MG63 (cell line): ENCODE results near the gene HSPA4L. TPM values are rescaled to one million over a fixed set of nuclear protein-coding genes. Genes with fewer than 3 reads are reported as not detected.
A peak's percentile ranks its signal among the peaks of the same experiment; 100 is the strongest.

Experiments used
- DNase-seq: peaks from one replicate; pipeline ENCODE4 v3.0.0-alpha.2; 2020
- H3K27me3 ChIP-seq: fragments of 250-450 bp; sonication (Bioruptor Pico); 2 replicates; pipeline ENCODE4 v1.5.1; 2020; ENCODE audit warnings: mild to moderate bottlenecking, moderate library complexity
- H3K36me3 ChIP-seq: fragments of 250-450 bp; sonication (Bioruptor Pico); 2 replicates; pipeline ENCODE4 v1.5.1; 2020; ENCODE audit warnings: mild to moderate bottlenecking, moderate library complexity
- H3K4me3 ChIP-seq: fragments of 250-450 bp; sonication (Bioruptor Pico); 2 replicates; pipeline ENCODE4 v1.5.1; 2020; ENCODE audit warnings: mild to moderate bottlenecking, moderate library complexity
- H3K9me3 ChIP-seq: fragments of 250-450 bp; sonication (Bioruptor Pico); 2 replicates; pipeline ENCODE4 v1.5.1; 2020; ENCODE audit warnings: mild to moderate bottlenecking, moderate library complexity
- total RNA-seq: library from RNA; depleted of rRNA; stranded (reverse); fragments of >200 nt; shearing (Covaris generic); gene quantifications from 2 replicates; pipeline ENCODE4 v1.2.3, GENCODE V29; 2014; ENCODE audit warnings: low replicate concordance; rRNA removed

The HSPA4L gene
- 3.9 and 6.2 TPM in 2 replicates for total RNA-seq

- DNase-seq: peak; percentile 16
- Histone ChIP-seq H3K4me3 (peak within 1 kb of the TSS; percentile 62), H3K36me3 (no peaks in the 10 kb centered on the region), H3K9me3 (no peaks in the 10 kb centered on the region), H3K27me3 (no peaks in the 10 kb centered on the region)
Measured at GRCh38 chr4:127782275-127783025, at the start of gene HSPA4L. Gene HSPA4L, plus strand, starts transcription at chr4:127782322. Its CDS starts 229 bp downstream, at chr4:127782551.

DNA sequence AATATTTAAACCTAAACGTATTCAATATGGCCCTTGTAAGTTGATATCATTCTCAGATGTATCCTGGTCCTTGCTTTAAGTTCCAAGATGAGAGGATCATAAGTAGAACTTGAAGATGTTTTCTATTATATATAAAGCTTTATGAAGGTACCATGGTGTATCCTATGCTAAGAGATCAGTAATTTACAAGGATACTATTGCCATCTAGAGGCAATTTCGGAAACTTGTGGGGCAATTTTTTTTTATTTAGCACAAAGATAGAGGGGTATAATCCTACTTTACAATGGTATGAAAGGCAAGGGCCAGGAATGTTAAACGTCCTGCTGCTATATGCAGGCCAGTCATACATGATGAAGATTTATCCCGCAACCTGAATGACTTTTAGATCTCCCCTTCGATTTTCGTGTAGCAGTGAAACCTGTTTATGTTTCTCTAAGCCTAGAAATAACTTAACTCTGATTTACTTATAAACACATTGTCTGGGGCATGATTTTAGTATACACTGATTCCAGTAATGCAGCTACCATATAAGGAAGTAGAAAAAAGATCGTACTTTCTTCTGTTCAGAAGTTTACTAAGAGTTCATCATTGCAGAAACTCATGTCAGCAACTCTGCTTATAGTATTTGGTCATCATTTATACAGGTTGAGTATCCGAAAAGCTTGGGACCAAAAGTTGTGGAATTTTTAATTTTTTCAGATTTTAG is 49.3 kb upstream of the HSPA4L start:
- H3K27me3 ChIP-seq: no peaks in the 10 kb centered on the region
- no peaks in the 10 kb centered on the region for H3K36me3 ChIP-seq
- H3K4me3 ChIP-seq: no peak overlapping the region
- no peak for DNase-seq
- H3K9me3 ChIP-seq: no peaks in the 10 kb centered on the region

- H3K36me3 ChIP-seq: no peaks in the 10 kb centered on the region
- H3K4me3 ChIP-seq: no peak overlapping the region
- H3K9me3 ChIP-seq: no peaks in the 10 kb centered on the region
- no peaks in the 10 kb centered on the region for H3K27me3 ChIP-seq
- no peak for DNase-seq
Measured at GRCh38 chr4:127734976-127735375, 47.1 kb upstream of the HSPA4L start.

DNA sequence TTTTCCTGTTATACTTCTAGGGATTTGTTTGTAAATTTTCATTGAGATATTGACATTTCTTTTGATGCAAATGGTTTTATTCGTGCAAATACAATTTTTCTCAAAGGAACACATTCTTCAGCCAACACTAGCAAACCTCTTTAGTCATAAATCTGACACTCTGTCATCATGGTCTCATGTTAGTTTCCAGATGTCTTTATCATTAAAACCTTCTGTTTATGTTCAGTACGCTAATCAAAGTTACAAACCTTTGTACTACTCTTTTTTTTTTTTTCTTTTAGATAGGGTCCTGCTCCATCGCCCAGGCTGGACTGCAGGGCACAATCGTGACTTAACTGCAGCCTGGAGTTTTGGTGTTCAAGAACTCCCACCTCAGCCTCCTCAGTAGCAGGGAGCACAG is 44.8 kb upstream of the HSPA4L start:
- DNase-seq: no peak
- Histone ChIP-seq H3K9me3 (no peaks in the 10 kb centered on the region), H3K27me3 (no peaks in the 10 kb centered on the region), H3K36me3 (no peaks in the 10 kb centered on the region), H3K4me3 (no peak overlapping the region)

GRCh38 chr4:127741247-127741646 is 40.9 kb upstream of the HSPA4L start:
- H3K27me3 ChIP-seq: no peaks in the 10 kb centered on the region
- H3K36me3 ChIP-seq: no peaks in the 10 kb centered on the region
- H3K4me3 ChIP-seq: no peak overlapping the region
- DNase-seq: no peak
- no peaks in the 10 kb centered on the region for H3K9me3 ChIP-seq

GRCh38 chr4:127747883-127748282 is 34.2 kb upstream of the HSPA4L start:
- 0 out of 2 replicates have a peak, but pooled peaks cover 2% of the 10 kb centered on the region for H3K9me3 ChIP-seq

GRCh38 chr4:127748957-127749356 is 33.2 kb upstream of the HSPA4L start:
- H3K27me3 ChIP-seq: no peaks in the 10 kb centered on the region
- no peak for DNase-seq
- H3K36me3 ChIP-seq: no peaks in the 10 kb centered on the region
- H3K4me3 ChIP-seq: no peak overlapping the region
- 0 out of 2 replicates have a peak, but pooled peaks cover 2% of the 10 kb centered on the region for H3K9me3 ChIP-seq

More at GRCh38 chr4:127747883-127748282, 34.2 kb upstream of the HSPA4L start:
- H3K4me3 ChIP-seq: no peak overlapping the region
- no peak for DNase-seq
- H3K27me3 ChIP-seq: no peaks in the 10 kb centered on the region
- no peaks in the 10 kb centered on the region for H3K36me3 ChIP-seq

DNA sequence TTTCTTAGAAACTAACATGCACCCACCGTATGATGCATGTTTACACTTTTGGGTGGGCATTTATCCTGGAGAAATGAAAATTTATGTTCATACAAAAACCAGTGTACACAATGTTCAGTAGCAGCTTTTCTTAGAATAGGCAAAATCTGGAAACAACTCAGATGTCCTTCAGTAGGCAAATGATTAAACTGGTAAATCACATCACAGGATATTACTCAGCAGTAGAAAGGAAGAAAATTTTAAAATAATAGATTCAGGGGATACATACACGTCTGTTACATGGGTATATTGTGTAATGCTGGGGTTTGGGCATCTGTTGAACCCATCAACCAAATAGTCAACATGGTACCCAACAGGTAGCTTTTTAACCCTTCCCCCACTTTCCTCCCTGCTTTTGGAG is 25.2 kb upstream of the HSPA4L start:
- H3K36me3 ChIP-seq: no peaks in the 10 kb centered on the region
- no peak for DNase-seq
- no peaks in the 10 kb centered on the region for H3K27me3 ChIP-seq
- no peak overlapping the region for H3K4me3 ChIP-seq
- no peaks in the 10 kb centered on the region for H3K9me3 ChIP-seq

DNA sequence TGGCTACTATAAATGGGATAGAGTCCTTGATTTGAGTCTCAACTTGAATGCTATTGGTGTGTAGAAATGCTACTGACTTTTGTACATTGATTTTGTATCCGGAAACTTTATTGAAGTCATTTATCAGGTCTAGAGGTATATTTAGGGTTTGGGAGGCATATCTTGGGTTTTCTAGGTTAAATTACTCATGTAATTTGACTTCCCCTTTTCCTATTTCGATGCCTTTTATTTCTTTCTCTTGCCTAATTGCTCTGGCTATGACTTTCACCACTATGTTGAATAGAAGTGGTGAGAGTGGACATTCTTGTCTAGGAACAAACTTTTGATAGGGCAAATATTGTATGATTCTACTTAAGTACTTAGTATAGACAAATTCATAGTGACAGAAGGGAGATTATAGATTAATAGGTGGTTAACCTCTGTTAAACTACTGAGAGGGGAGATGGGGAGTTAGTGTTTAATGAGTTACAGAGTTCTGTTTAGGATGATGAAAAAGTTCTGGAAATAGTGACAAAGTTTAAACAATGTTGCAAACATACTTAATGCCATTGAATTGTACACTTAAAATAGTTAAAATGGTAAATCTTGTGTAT is 22.8 kb upstream of the HSPA4L start:
- no peaks in the 10 kb centered on the region for H3K9me3 ChIP-seq
- H3K36me3 ChIP-seq: no peaks in the 10 kb centered on the region

DNA sequence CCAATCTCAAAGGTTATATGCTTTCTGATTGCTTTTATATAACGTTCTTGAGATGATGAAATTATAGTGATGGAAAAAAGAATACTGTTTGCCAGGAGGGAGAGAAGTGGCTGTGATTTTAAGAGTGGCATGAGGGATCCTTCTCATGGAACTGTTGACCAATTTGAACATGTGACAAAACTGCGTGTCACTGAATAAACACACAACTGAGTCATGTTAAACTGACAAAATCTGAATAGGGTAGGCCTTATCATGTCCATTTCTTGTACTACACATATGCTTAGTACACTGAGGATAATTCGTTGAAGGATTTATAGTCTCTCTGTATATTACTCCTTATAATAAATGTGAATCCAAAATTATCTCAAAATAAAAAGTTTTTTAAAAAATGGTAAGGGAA is 22.2 kb upstream of the HSPA4L start:
- Histone ChIP-seq H3K4me3 (no peak overlapping the region), H3K9me3 (no peaks in the 10 kb centered on the region), H3K36me3 (no peaks in the 10 kb centered on the region), H3K27me3 (no peaks in the 10 kb centered on the region)
- DNase-seq: no peak

More for the DNA sequence above, 22.8 kb upstream of the HSPA4L start:
- Histone ChIP-seq H3K27me3 (no peaks in the 10 kb centered on the region), H3K4me3 (no peak overlapping the region)
- DNase-seq: no peak

- no peak for DNase-seq
- no peak overlapping the region for H3K4me3 ChIP-seq
Measured at GRCh38 chr4:127771535-127772275, 10.4 kb upstream of the HSPA4L start.

GRCh38 chr4:127772769-127773671 is 9.1 kb upstream of the HSPA4L start:
- no peaks in the 10 kb centered on the region for H3K36me3 ChIP-seq
- H3K9me3 ChIP-seq: no peaks in the 10 kb centered on the region
- DNase-seq: no peak
- H3K4me3 ChIP-seq: no peak overlapping the region
- H3K27me3 ChIP-seq: peaks cover 2% of the 10 kb centered on the region; the same call in 1 of the 2 replicates

More at GRCh38 chr4:127771535-127772275, 10.4 kb upstream of the HSPA4L start:
- Histone ChIP-seq H3K9me3 (no peaks in the 10 kb centered on the region), H3K27me3 (peaks cover 2% of the 10 kb centered on the region; the same call in 1 of the 2 replicates), H3K36me3 (no peaks in the 10 kb centered on the region)

GRCh38 chr4:127775843-127776242 is 6.3 kb upstream of the HSPA4L start:
- H3K9me3 ChIP-seq: no peaks in the 10 kb centered on the region
- H3K4me3 ChIP-seq: no peak overlapping the region
- H3K27me3 ChIP-seq: no peaks in the 10 kb centered on the region
- H3K36me3 ChIP-seq: no peaks in the 10 kb centered on the region
- no peak for DNase-seq

DNA sequence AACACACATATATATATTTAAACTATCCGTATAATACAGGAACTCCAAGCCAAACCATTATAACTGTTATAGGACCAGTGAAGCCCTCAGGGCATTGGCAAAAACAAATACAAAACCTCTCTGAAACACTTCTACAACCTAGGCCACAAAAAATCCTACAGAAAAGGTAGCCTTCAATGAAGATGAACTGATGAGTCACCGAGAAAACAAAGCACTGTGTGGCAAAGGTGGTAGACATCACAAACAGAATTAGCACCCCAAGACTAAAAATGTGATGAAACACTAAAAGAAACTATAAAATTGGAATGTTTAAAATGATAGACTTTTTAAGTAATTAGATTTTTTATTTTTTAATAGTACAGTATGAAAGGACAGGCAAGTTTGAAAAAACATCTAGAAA is 5.5 kb upstream of the HSPA4L start:
- Histone ChIP-seq H3K27me3 (no peaks in the 10 kb centered on the region), H3K36me3 (no peaks in the 10 kb centered on the region), H3K4me3 (no peak overlapping the region), H3K9me3 (no peaks in the 10 kb centered on the region)
- no peak for DNase-seq

- Histone ChIP-seq H3K27me3 (no peaks in the 10 kb centered on the region), H3K9me3 (no peaks in the 10 kb centered on the region), H3K36me3 (no peaks in the 10 kb centered on the region), H3K4me3 (no peak overlapping the region)
- no peak for DNase-seq
Measured at GRCh38 chr4:127777487-127777886, 4.6 kb upstream of the HSPA4L start.

DNA sequence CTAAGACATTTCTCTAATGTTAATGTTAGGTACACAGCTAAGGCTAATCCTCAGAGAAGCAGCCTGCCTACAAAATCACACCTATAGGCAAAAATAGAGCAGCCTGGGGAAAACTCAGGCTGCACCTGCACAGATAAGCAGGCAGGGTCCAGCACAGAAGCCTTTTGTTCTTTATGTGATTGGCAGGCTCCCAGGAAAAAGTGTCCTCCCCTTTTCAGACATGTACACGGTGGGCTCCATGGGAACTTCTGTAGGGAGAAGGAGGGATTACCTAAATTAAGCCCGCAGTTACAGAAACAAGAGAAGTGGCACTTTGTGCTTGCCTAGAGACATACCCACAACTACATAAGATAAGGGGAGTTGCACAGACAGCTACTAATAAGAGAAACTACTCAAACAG is 4.0 kb upstream of the HSPA4L start:
- Histone ChIP-seq H3K4me3 (no peak overlapping the region), H3K9me3 (no peaks in the 10 kb centered on the region), H3K27me3 (no peaks in the 10 kb centered on the region), H3K36me3 (no peaks in the 10 kb centered on the region)
- no peak for DNase-seq
